Glomerular endothelial cell (primary cell): ENCODE data around the gene TMX3. TPM values are rescaled to one million over a fixed set of nuclear protein-coding genes. Genes with fewer than 3 reads are reported as not detected.

Experiments used
- DNase-seq: peaks from one replicate; pipeline ENCODE4 v3.0.0-alpha.2; 2011; ENCODE audit warnings: low read depth, low spot score; ENCODE audit errors: extremely low read depth
- total RNA-seq: library from RNA; depleted of rRNA; stranded (reverse); fragments of >200 nt; gene quantifications from 2 replicates; pipeline ENCODE4 v1.2.3, GENCODE V29; 2015

The TMX3 gene, protein sequence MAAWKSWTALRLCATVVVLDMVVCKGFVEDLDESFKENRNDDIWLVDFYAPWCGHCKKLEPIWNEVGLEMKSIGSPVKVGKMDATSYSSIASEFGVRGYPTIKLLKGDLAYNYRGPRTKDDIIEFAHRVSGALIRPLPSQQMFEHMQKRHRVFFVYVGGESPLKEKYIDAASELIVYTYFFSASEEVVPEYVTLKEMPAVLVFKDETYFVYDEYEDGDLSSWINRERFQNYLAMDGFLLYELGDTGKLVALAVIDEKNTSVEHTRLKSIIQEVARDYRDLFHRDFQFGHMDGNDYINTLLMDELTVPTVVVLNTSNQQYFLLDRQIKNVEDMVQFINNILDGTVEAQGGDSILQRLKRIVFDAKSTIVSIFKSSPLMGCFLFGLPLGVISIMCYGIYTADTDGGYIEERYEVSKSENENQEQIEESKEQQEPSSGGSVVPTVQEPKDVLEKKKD
- total RNA-seq = 55.0 and 60.8 TPM in 2 replicates

DNA sequence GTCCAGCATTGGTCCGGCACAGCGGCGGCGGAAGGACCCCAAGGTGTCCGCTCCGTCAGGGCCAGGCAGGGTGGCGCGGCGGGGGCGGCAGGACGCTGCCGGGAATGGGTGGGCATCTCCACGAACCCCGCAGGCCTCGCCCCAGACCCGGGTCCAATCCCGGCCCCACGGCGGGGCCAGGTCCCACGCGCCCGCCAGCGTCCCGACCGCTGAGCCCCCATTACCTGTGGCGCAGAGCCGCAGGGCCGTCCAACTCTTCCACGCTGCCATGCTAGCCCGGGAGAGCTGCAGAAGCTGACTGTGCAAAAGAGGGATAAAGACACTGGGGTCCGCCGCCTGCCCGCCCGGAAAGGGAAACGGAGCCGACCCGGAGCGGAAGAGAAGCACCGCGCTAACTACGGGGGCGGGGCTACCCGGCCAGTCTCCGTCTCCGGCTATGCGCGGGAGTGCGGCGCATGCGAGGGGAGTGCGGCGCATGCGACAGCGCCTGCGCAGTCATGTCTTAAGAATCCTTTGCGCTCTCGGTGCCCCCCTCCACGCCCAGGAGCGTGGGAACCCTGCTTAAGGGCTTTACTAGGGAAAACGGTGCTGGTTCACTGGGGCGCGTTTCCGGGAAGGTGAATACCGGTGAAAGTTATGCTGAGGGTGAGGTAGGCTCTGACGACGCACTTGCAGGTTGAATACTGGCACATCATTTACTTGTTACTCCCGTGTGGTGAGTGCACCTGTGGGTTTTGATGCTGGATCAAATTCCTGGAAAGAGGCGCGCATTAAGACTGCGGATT is at the start of gene TMX3:
TMX3 (minus strand) TSS at position 397 of the 785 bp plus-strand sequence; CDS start at position 270, 127 bp downstream.
- no peak for DNase-seq

DNA sequence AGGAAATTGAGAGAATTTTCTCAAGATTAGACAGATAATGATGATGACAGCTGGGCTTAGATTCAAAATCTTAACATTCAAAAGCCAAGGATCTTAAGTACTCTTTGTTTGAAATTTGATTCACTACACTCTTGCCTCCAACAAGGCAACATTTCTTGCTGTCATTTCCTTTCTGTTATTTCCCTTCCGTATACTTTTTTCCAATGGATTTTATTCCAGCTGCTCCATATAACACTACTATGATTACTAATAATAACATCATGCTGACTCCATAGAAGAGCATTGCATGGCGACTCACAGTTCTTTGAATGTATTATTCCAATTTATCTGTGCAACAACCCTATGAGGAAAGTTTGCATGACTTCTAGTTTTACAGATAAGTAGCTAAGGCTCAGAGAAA is 49.1 kb upstream of the TMX3 start:
- DNase-seq = no peak

DNA sequence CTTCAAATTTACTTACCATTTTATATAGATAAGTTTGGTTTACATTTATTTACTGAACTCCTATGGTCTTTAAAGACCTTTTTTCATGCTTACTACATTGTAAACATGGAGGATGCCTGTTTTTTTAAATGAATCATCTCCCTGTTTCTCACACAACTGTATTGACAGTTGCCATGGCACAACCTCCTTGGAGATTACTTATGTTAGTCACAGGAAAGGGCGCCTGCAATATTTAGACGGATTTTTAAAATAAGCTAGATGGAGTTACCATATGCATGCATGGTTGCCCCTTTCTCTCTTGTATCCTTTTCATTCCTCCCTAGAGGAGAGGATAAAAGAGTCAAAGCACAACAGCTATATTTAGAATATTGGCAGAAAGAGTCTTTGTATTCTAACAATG is 48.2 kb upstream of the TMX3 start:
- DNase-seq = no peak

DNA sequence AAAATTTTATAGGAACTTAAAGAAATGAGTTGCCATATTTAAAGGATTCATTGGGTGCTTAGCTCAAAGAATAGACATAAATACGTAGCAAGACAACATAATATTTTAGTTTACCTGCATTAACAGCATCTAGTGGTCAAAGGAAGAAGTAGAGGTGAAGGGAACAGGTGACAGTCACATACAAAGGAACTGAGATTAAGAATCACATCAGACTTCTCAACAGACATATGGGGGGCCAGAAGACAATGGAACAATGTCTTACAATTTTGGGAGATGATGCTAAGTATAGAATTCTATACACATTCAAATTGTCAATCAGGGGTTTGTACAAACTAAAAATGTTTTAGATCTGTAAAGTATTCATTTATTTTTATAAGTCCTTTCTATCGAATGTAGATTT is 44.4 kb upstream of the TMX3 start:
- no peak for DNase-seq

DNA sequence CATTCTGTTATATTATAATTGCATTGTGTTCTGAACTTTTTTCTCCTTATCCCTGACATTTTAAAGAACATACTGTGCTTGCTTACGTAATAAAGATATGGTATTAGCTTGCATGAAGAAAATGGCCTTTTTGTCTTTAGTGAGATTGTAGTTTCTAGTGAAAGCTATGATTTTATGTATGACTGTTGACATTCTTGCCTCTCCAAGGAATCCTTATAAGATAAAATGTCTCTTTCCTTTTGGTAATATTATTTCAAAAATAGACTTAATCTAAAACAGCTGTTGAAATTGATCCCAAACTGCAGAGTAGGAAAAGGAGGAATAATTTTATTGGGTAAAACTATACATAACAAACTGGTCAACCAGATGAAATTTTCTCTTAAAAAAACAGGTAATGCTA is 42.2 kb upstream of the TMX3 start:
- no peak for DNase-seq

DNA sequence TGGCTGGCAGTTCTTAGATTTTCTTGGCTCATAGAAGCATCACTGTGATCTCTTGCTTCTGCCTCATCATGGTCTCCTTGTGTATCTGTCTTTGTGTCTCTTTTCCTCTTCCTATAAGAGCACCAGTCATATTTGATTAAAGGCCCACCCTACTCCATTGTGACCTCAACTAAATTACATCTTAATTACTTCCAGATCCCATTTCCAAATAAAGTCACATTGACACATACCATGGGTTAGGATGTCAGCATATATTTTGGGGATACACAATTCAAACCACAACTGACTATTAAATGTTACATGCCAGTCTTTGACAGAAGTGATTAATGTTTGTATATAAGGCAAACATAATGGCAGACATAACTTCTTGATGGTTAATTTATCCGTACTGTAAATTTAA is 27.3 kb upstream of the TMX3 start:
- no peak for DNase-seq

DNA sequence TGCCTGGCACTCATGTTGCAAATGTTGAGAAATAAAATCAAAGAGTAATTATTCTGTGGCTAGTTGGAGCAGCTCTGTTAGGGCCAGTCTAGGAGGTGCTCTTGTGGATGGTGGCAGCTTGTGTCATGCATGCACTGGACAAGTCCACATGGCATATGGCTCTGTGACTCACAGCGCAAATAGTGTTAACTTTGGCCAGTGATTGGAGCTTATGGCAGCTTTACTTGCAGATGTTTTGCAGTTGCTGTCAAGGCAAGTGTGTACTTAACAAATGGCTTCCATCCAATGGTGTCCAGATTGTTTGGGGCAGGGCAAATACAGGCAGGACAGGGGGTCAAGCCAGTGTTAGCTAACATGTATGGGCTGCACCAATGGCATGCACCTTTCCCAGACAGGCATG is 26.1 kb upstream of the TMX3 start:
- DNase-seq = no peak

DNA sequence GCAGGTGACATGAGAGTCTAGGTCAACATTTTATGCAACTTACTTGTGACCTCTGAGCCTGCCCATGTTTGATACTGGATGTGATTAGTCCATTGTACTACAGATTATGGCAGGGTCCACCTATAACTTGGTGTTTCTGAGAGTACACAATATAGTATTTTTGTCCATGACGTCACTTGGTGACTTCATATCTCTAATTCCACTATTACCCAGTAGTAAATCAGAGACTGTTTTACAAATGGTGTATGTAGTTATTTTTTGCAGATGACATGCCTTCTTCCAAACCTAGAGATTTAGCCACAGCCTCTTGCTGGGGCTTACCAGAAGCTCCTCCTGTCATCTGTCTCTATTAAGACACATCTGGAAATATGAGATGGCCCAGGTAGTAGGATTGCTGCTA is 24.6 kb upstream of the TMX3 start:
- no peak for DNase-seq

DNA sequence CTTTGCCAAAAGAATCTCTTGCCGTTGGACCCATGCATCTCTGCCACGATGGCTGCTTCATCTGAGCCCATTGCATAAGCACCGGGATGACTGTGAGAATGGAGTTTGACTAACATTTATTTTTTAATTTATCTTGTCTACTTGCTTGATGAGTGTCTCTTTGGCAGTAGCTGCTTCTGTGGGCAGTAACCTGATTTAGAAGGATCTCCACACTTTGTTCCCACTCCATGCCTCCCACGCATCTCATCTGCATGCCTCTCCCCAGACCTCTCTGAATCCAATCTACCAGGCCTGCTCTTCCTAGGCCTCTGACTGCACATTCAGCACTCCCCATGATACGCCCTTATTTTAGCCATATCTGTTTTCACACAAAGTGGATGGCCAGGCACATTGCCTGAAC is 23.7 kb upstream of the TMX3 start:
- DNase-seq = no peak

DNA sequence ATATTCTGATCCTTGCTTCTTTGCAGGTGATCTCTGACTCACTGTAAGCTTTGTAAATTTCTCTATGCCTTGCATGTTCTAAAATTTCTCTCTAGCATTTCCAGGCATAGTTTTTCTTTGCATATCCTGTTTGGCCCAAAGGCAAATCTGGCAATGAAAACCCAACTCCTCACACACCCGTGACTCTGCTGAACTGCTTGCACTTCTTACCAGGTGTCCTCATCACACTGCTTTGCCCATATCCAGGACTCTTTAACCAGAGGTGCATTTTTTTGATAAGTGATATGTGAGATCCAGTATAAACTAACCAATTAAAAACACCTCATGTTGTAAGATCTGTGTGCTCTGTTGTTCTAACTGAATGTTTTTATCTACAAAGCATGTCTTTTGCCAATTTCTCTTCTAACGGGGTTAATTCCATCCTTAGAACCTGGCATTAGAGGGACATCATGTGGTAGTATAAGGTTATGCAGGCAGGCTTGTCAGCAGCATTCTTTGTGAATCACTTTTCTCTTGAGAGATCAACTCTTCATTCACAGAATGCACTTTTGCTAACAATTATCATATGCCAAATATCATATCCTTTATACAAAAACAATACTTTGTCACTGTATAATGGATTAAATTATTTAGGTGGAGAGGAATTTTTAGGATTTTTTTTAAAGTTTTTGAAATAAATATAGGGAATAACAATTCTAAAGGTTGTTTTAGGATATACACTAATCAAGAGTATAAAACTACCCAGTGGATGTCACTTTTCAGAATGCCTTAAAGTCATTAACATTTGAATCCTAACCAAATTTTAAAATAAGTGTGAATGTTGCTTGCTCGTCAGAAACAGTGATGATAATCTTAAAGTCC is 20.8 kb upstream of the TMX3 start:
- DNase-seq = no peak

DNA sequence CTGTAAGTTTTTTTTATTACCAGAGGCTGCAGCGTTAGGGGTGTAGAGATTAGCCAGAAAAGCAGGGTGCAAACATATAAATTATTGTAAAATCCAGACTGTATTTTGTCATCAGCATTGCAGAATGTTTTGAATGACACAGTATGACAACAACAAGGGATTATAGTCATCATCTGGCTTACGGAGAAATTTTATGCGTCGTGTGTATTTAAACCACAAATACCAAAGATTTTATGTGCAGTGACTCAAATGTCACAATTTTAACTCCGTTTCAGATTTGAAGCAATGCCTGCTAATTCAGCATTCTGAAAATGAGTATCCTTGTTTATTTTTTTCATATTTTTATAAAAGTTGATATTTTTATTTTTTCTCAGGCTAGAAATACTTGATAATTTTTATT is 19.4 kb upstream of the TMX3 start:
- DNase-seq = no peak

DNA sequence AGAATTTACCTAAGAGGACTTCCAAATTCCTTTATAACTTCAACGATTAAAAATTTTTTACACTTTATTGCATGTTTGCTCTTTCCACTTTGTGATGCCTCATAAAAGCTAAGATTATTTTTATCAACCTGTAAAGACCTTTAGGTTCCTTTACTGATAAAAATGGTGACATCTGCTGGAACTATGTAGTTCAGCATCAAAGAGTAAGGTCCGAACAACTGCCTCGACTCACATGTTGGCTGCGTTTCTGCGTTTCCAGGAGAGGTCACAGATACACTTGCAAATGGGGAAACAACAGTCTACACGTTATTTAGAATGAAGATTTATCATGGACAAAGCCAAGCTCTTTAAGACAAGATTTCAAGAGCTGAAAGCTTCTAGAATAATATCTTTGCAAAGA is 18.8 kb upstream of the TMX3 start:
- no peak for DNase-seq

DNA sequence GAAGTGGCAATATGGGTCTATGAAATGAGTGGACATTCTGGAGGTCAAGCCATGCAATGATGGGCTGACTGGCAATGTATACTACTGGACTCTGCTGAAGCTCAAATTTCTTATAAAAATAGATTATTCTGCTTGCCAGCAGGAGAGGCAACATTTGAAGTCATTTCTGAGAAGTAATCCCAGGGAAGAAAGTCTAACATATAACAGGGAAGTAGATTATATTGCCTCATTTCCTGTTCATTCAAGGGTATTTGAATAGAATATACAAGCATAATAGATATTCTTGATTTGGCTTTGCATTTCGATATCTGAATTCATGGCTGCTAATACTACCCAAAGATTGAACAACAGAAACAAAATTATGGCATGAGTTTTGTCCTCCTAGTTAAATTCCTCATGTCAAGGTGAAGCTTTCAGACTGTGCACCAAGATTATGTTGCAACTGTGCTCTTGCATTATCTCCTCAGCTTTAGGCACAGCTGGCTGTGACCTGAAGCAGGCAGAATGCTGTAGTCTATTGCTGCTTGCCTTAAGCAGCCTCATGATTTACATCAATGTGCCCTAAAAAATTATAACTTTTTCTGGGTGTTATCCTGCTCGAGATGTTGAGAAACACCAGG is 13.3 kb upstream of the TMX3 start:
- no peak for DNase-seq

DNA sequence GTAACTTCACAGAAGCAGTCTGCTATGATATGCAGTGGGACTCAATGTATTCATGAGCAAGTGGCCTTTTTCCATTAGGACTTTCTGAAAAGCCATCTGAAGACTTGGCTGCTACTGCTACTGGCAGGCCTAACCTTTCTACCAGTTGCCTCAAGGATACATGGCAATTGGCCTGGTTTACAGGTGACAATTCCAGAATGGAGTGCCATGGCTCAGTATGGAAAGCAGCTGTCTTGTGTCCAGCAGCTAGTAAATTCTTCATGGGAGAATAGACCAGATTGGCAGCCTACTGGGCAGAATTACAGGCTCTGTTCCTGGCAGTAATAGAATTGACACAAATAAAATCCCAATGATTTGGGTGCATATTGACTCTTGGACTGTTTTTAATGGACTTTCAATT is 12.6 kb upstream of the TMX3 start:
- DNase-seq = no peak

DNA sequence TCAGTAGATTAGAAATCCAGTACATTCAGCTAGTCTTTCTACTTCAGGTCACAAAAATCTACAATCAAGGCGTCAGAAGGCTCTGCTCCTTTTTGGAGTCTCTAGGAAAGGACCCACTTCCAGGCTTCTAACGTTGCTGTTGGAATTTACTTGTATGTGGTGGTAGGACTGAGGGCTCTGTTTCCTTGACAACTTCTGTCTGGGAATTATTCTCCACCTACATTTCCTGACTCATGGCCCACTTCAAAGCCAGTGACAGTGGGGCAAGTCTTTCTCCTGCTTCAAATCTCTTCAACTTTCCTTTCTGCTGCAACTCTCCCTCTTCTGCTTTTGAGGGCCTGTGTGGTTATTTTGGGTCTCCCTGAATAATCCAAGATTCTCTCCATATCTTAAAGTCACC is 10.4 kb upstream of the TMX3 start:
- DNase-seq = no peak

DNA sequence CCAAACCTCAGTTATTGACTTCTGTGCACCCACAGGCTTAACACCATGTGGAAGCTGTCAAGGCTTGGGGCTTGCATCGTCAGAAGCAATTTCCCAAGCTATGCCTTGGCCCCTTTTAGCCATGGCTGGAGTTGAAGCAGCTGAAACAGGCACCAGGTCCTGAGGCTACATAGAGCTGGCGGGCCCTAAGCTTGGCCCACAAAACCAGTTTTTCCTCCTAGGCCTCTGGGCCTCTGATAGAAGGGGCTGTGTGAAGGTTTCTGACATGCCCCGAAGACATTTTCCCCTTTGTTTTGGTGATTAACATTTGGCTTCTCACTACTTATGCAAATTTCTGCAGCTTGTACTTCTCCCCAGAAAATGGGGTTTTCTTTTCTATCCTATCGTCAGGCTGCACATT is 9.1 kb upstream of the TMX3 start:
- DNase-seq = no peak

DNA sequence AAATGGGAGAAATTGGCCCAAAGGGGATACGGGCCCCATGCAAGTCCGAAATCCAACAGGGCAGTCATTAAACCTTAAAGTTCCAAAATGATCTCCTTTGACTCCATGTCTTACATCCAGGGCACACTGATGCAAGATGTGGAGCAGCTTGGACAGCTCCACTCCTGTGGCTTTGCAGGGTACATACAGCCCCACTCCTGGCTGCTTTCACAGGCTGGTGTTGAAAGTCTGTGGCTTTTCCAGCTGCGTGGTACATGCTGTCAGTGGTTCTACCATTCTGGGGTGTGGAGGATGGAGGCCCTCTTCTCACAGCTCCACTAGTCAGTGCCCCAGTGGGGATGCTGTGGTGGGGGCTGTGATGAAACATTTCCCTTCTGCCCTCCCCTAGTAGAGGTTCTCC is 8.6 kb upstream of the TMX3 start:
- DNase-seq = no peak

DNA sequence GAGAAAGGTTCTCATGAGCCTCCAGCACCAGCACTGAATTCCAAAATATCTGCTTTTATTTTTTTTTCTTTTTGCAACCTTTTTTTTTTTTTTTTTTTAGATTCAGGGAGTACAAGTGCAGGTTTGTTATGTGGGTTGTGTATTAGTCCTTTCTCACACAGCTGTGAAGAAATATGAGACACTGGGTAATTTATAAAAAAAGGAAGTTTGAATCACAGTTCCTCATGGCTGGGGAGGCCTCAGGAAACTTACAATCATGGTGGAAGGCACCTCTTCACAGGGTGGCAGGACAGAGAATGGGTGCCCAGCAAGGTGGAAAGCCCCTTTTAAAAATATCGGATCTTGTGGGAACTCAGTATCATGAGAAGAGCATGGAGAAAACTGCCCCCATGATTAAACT is 7.9 kb upstream of the TMX3 start:
- DNase-seq = no peak

DNA sequence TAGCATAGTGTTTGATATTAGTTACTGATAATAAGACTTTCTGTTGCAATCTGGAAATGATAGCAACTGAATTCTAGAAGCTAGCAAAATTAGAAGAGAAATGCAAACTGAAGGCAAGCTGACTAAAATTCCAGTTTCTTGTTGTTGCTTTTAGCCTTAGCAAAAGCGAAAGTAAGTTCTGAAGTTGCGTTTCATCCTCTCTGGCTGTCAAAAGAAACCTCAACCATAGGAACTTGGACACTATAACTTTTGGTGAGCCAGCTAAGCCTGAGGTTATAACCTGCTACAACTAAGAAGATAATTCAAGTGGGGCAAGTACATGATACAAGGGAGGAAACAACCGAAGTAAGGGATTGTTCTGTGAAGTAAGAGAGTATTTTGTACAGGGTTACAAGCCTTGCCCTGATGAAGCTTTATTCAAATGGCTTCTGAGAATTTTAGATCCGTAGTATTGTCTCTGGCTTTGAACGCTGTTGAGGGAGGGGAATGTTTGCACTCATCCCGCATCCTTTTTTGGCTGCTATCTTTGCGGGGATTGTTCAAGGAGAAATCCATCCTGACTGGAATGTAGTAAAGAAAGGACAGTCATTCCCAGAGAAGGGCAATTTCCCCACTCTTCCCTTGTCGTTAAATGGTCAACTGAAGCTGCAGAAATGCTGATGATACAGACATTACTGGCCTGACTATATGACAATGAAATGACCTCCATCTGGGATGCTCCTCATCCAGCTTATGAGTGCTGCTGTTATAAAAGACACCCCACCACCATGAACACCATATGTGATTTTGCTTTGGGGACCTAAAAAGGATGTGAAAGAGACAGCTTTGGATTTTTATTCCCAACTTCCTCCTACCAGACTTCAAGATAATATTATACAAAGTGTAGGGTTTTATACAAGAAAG is 7.0 kb upstream of the TMX3 start:
- no peak for DNase-seq

DNA sequence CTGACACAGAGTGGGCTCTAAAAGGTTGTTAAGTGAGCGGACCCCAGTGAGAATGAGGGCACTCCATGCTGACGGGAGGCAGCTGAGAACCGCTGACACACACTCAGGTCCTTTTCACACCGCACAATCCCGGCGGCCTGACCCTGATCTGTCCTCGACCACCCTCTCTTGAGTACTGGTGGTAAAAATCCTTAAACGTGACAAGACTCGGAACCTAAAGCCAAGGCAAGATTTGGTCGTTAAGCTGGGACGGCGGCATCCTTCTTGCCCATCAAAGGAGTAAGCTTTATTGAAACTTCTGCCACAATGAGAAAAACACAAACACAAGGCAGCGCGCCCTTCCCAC is 569 bp downstream of the TMX3 start:
- DNase-seq = no peak
